Measurements from ENCODE around the gene ITPK1. TPM values are rescaled to one million over a fixed set of nuclear protein-coding genes. Genes with fewer than 3 reads are reported as not detected.
A peak's percentile ranks its signal among the peaks of the same experiment; 100 is the strongest.

Gene ITPK1
- total and polyA plus RNA-seq, 12 donors: 47.1 to 152 (median 92.7) TPM

DNA sequence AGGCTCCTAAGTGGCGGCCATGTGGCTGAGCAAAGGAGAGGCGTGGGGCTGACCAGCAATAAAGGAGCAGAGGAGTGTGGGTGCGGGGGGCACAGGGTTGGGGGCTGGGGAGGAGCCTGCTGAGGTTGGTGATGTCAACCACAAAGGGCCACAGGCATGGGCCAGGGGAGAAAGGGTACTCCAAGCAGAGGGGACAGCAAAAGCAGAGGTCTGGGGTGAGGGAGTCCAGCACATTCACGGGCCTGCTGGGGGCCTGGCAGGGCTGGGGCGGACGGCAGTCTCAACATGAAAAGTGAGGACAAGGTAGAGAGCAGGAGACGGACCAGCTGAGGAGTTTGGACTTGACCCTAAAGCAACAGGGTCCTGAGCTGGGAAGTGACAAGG lies 111.0 kb downstream of the ITPK1 start:
- no peaks in the 10 kb centered on the region for H3K27me3 ChIP-seq
- 86 to 96% methylated on average over 7 of the region's 7 CpGs for WGBS, 2 donors
- intact Hi-C loops (cut with DNase I): no loop called here
- no peak overlapping the region for H3K4me3 ChIP-seq
- H3K4me1 ChIP-seq: peaks cover 26 to 68% (median 50%) of the 10 kb centered on the region in 9 donors
- no peaks in the 10 kb centered on the region for H3K9me3 ChIP-seq
- peaks cover 0 to 1% (median 0%) of the 10 kb centered on the region in 9 donors for H3K36me3 ChIP-seq
- ATAC-seq: no peak
- peak overlapping the region in 1 of 10 donors; percentile 25 for H3K27ac ChIP-seq
- TF ChIP-seq CTCF (IDR thresholded peaks at IDR 0.05): no peak
- DNase-seq: peak in 1 of 2 donors; percentile 8

DNA sequence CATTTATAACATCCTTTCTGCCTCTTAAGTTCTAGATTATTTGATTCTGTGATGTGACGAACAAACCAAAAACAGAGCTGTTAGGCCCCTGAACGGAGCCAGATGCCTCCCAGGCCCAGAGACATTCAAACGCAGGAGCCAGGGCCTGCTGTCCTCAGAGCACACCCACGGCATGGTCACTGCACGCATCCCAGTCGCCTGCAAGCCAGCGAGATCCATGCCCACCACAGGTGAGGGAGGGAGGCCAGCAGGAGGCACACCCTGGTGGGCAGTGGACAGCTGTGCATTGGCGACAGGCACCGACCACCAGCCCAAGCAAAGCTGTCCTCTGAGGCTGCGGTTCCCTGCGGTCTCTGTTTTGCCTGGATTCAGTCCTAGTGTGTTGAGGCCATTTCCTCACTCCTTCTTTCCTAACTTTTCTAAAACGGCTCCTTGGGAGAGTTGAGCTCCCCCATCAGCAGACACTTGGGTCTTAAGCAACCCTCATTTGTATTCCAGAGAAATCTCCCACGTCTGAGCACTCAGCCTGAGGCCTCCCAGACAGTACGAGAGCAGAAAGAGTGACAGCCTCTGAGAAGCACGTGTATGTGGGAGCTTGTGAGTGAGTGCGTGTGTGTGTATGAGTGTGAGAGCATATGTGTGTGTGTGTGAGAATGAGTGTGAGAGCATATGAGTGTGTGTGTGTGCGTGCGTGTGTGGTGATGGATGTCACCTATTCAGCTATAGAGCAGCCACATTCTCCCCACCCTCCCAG lies 111.6 kb downstream of the ITPK1 start:
- Histone ChIP-seq H3K36me3 (peaks cover 0 to 6% (median 0%) of the 10 kb centered on the region in 9 donors), H3K9me3 (no peaks in the 10 kb centered on the region), H3K4me1 (peaks cover 25 to 67% (median 46%) of the 10 kb centered on the region in 9 donors), H3K27ac (peak overlapping the region in 2 of 10 donors; percentile 3 to 25), H3K4me3 (no peak overlapping the region), H3K27me3 (no peaks in the 10 kb centered on the region)
- 90 to 91% methylated on average over 18 of the region's 18 CpGs for WGBS, 2 donors
- intact Hi-C loops (cut with DNase I): no loop called here
- no peak for TF ChIP-seq CTCF (IDR thresholded peaks at IDR 0.05)
- ATAC-seq (peak in 1 of 8 donors; percentile 18), DNase-seq (peak in 1 of 2 donors; percentile 11)

DNA sequence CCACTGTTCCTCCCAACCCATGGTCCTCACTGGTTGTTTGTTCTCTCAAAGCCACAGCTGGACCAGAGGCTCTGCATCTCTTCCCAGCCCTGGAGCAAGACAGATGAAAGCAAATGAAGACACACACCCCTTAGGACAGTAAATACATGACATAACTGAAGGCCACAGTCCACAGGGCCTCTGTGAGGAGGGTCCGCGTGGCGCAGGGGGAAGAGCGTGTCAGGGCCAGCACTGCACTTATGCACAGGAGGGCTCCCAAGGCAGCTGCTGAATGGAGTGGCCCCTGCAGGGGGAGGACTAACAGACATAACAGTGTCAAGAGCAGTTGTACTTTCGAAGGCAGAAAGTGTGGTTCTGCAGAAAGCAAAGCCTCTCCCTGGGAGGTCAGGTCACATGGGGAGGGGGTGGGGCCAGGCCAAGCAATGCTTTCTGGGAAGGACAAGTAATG lies 112.8 kb downstream of the ITPK1 start:
- 90 to 95% methylated on average over 5 of the region's 5 CpGs for WGBS, 2 donors
- ATAC-seq: no peak
- H3K4me3 ChIP-seq: no peak overlapping the region
- H3K36me3 ChIP-seq: peaks cover 0 to 7% (median 0%) of the 10 kb centered on the region in 9 donors
- H3K9me3 ChIP-seq: no peaks in the 10 kb centered on the region
- H3K27me3 ChIP-seq: no peaks in the 10 kb centered on the region
- intact Hi-C loops (cut with DNase I): no loop called here
- TF ChIP-seq CTCF (IDR thresholded peaks at IDR 0.05): no peak
- peaks cover 23 to 67% (median 41%) of the 10 kb centered on the region in 9 donors for H3K4me1 ChIP-seq
- DNase-seq: peak in 1 of 2 donors; percentile 4
- no peak overlapping the region for H3K27ac ChIP-seq

DNA sequence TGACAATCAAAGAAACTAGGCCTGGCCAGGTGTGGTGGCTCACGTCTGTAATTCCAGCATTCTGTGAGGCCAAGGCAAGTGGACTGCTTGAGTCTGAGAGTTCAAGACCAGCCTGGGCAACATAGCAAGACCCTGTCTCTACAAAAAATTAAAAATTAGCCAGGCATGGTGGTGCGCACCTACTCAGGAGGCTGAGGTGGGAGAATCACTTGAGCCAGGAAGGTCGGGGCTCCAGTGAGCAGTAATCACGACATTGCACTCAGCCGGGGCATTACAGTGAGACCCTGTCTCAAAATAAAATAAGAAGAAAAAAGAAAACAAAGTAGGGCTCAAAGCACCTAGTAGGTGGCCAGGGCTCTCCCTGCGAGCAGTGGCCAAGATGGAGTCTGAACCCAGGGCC lies 113.7 kb downstream of the ITPK1 start:
- no peak for TF ChIP-seq CTCF (IDR thresholded peaks at IDR 0.05)
- 97 to 99% methylated on average over 6 of the region's 6 CpGs for WGBS, 2 donors
- Histone ChIP-seq H3K36me3 (peaks cover 0 to 9% (median 0%) of the 10 kb centered on the region in 9 donors), H3K27me3 (no peaks in the 10 kb centered on the region), H3K27ac (no peak overlapping the region), H3K9me3 (no peaks in the 10 kb centered on the region), H3K4me1 (peaks cover 17 to 67% (median 38%) of the 10 kb centered on the region in 9 donors), H3K4me3 (no peak overlapping the region)
- intact Hi-C loops (cut with DNase I): no loop called here
- no peak for ATAC-seq
- DNase-seq: no peak

Data from heart right ventricle (tissue), 16 donors.